GM12864 (cell line): Measurements from ENCODE around the gene TRPM1.

Experiments used
- DNase-seq: peaks from one replicate; pipeline ENCODE4 v3.0.0-alpha.2; 2011; ENCODE audit warnings: low read depth
- H3K4me3 ChIP-seq: 2 replicates; pipeline ENCODE4 v1.5.1; 2011; ENCODE audit warnings: mild to moderate bottlenecking, low read depth, low read length, control low read depth
- TF ChIP-seq, protein P1 (sequence below): IDR thresholded peaks from 2 replicates; pipeline ENCODE4 v1.5.1; 2011; ENCODE audit warnings: low read depth, mild to moderate bottlenecking, moderate library complexity, low read length, control low read depth, inconsistent platforms; ENCODE audit errors: missing control alignments

The TRPM1 gene

DNA sequence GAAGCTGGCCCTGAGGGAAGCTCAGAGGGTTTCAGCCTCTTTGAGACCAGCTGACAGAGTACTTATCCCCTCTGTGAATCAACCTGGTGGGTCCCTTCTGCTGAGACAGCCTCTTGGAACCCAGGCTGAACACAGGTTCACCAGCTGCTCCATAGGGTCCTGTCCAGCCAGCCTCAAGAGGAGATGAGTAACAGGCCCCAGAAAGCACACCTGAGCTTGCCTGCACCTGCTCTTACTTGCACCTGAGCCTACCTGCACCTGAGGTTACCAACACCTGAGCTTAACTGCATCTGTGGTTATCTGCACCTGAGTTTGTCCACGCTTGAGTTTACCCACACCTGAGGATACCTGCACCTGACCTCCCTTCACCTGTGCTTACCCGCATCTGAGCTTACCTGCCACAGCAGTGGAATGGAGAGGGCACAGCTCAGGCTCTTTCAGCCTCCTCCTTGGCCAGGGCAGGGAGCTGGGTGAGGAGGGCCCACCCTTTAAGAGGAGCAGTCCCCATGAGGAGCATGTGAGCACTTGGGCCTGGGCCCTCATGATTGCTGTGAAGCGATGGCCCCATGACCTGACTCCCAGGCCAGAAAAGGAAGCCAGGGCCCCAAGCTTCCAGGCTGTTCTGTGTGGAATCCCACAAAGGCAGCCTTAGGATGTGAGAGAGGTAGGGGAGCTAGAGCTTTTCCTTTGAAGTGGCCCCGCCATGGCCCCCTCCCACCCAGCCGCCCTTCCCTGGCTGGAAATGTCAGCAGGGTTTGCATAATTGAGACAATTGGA lies at the start of gene TRPM1:
Gene TRPM1, minus strand, starts transcription at position 464 of the 777 bp plus-strand sequence. CDS start 20,370 bp downstream, outside the sequence.
- TF ChIP-seq, protein P1, sequence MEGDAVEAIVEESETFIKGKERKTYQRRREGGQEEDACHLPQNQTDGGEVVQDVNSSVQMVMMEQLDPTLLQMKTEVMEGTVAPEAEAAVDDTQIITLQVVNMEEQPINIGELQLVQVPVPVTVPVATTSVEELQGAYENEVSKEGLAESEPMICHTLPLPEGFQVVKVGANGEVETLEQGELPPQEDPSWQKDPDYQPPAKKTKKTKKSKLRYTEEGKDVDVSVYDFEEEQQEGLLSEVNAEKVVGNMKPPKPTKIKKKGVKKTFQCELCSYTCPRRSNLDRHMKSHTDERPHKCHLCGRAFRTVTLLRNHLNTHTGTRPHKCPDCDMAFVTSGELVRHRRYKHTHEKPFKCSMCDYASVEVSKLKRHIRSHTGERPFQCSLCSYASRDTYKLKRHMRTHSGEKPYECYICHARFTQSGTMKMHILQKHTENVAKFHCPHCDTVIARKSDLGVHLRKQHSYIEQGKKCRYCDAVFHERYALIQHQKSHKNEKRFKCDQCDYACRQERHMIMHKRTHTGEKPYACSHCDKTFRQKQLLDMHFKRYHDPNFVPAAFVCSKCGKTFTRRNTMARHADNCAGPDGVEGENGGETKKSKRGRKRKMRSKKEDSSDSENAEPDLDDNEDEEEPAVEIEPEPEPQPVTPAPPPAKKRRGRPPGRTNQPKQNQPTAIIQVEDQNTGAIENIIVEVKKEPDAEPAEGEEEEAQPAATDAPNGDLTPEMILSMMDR, result no peak
- no peak within 1 kb of the TSS for H3K4me3 ChIP-seq
- no peak for DNase-seq

DNA sequence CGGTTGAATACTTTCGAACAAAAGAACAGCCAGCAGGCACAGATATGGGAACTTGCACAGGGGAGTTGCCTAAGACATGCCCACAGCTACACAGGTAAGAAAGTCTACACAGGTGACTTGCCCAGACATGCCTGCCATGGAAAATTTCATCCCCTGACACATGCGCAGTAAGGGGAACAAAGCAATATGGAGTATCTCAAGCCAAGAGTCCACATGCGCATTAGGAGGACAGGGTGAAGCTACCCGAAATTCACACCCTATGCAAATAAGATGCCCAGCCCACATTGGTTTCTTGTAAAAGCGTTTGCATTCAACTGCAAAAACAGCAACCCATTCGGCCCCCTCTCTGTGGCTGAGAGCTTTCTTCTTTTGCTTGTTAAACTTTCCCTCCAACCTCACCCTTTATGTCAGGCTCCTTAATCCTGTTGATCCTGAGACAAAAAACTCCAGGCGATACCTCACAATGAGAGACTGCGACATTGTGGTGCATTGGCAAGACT lies 49.3 kb upstream of the TRPM1 start:
- no peak overlapping the region for H3K4me3 ChIP-seq
- TF ChIP-seq, protein P1, result no peak
- no peak for DNase-seq

DNA sequence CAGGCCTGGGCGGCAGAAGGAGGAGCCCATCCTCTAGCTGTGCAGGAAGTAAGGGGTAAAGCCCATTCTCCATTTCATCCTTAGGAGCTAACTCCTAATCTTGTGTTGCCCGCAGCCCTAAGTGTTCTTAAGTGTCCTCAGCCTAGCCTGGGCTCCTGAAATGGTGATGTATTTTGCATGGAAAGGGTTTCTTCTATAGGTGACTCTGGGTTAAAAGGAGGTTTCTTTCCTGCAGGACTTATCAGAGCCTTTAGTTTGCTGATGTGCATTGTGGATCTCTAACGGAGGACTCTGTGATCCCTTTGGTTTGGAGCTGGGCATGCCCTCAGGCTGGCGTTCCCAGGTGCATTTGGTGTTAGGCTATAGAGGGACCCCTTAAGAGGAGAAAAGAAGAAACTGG lies 48.5 kb upstream of the TRPM1 start:
- no peak for DNase-seq
- H3K4me3 ChIP-seq, result no peak overlapping the region
- TF ChIP-seq, protein P1, result no peak

DNA sequence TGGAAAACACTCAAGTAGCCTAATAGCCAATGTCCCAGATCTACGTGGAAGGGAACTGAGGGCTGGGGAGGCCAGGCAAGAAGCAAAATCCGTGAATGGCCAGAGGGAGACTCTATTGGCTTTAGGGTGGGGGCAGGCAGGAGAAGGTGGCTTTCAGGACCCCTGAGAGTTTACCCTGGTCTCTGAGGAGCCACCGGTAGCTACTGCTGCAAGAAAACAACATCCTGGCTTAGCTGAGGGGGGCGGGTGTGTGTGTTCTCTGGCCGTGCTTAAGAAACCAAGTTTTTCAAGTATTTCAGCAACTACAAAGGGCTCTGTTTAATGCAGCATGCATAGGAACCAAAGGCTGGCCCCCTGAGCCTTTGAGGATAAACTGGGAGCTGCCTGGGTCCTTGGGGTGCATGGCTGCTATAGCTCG lies 47.6 kb upstream of the TRPM1 start:
- DNase-seq, result no peak
- H3K4me3 ChIP-seq, result no peak overlapping the region
- TF ChIP-seq, protein P1, result no peak

DNA sequence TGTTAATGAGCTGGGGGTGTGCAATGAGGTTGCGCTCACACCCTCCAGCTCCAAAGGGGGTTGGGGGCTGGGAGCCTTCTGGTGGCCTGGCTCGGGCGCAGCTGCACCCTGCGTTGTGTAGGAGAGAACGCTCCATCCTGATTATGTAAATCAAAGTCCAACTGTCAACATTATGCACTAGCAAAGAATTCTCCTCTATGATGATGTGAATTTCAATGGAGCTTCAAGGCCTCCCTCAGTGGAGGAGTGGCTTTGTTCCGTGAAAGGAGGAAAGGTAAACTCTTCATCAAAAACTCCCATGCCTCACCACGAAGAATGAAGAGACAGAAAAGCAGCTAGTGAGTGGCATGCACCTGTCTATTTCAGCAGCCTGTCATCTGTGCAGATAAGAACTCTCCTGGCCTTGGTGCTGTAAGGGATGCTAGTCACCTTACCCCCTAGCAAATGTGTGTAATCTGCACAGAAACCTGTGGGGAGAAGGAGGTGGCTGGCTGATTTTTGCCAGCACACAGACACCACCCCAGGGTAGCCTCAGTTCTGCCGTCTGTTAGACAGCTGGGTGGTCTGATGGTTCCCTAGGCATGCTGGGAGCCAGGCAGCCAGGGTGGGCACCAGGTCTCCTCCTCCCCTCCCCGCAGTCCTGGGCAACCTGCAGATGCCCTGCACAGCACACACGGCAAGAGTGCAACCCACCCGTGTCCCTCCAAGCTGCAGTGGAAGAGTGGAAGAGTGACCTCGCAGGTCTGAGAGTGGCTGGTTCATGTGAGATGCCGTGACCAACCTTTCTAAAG lies 47.0 kb upstream of the TRPM1 start:
- TF ChIP-seq, protein P1, result no peak
- DNase-seq, result no peak
- H3K4me3 ChIP-seq, result no peak overlapping the region

DNA sequence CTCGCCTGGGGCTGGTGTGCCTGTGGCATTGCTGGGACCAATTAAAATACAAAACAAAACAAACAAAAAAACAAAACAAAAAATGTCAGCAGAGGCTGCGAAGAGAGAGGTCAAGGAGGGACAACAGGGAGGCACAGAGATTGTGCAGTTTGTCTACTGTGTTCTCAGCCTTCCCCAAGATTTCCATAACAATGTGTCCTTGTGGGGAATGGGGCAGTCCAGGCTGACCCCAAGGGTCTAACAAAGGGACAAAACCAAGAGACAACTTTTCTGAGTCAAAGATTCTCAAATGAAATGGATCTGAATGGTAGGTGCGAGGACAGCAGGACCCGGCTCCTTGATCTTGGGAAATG lies 46.4 kb upstream of the TRPM1 start:
- TF ChIP-seq, protein P1, result no peak
- DNase-seq, result no peak
- H3K4me3 ChIP-seq, result no peak overlapping the region
